GM12801 (cell line): Measurements from ENCODE around the gene MICAL3.

Experiments used
- CTCF ChIP-seq: IDR thresholded peaks from one replicate; pipeline ENCODE4 v1.5.1; 2011; ENCODE audit warnings: control low read depth; ENCODE audit not compliant: insufficient read length; ENCODE audit errors: extremely low read depth

Gene MICAL3

GRCh38 chr22:17884893-17885292 lies 139.5 kb downstream of the MICAL3 start:
- no peak for TF ChIP-seq CTCF

- no peak for TF ChIP-seq CTCF
Observed at GRCh38 chr22:17884084-17884483, 140.3 kb downstream of the MICAL3 start.

- no peak for TF ChIP-seq CTCF
Observed at GRCh38 chr22:17883356-17883755, 141.0 kb downstream of the MICAL3 start.

- TF ChIP-seq CTCF = no peak
Observed at GRCh38 chr22:17882727-17883126, 141.6 kb downstream of the MICAL3 start.

GRCh38 chr22:17882162-17882561 lies 142.2 kb downstream of the MICAL3 start:
- no peak for TF ChIP-seq CTCF

- no peak for TF ChIP-seq CTCF
Observed at GRCh38 chr22:17881366-17881765, 143.0 kb downstream of the MICAL3 start.

- TF ChIP-seq CTCF = no peak
Observed at GRCh38 chr22:17880468-17880867, 143.9 kb downstream of the MICAL3 start.

GRCh38 chr22:17880020-17880419 lies 144.3 kb downstream of the MICAL3 start:
- TF ChIP-seq CTCF = no peak
